NCI-H446 treated with DMSO at 0.1 percent for 48 hours (cell line): ENCODE results near the gene ARSK.

Source experiments
- DNase-seq: peaks from one replicate; lab custom pipeline; 2025; lab: John Stamatoyannopoulos, UW

ARSK gene, protein sequence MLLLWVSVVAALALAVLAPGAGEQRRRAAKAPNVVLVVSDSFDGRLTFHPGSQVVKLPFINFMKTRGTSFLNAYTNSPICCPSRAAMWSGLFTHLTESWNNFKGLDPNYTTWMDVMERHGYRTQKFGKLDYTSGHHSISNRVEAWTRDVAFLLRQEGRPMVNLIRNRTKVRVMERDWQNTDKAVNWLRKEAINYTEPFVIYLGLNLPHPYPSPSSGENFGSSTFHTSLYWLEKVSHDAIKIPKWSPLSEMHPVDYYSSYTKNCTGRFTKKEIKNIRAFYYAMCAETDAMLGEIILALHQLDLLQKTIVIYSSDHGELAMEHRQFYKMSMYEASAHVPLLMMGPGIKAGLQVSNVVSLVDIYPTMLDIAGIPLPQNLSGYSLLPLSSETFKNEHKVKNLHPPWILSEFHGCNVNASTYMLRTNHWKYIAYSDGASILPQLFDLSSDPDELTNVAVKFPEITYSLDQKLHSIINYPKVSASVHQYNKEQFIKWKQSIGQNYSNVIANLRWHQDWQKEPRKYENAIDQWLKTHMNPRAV

DNA sequence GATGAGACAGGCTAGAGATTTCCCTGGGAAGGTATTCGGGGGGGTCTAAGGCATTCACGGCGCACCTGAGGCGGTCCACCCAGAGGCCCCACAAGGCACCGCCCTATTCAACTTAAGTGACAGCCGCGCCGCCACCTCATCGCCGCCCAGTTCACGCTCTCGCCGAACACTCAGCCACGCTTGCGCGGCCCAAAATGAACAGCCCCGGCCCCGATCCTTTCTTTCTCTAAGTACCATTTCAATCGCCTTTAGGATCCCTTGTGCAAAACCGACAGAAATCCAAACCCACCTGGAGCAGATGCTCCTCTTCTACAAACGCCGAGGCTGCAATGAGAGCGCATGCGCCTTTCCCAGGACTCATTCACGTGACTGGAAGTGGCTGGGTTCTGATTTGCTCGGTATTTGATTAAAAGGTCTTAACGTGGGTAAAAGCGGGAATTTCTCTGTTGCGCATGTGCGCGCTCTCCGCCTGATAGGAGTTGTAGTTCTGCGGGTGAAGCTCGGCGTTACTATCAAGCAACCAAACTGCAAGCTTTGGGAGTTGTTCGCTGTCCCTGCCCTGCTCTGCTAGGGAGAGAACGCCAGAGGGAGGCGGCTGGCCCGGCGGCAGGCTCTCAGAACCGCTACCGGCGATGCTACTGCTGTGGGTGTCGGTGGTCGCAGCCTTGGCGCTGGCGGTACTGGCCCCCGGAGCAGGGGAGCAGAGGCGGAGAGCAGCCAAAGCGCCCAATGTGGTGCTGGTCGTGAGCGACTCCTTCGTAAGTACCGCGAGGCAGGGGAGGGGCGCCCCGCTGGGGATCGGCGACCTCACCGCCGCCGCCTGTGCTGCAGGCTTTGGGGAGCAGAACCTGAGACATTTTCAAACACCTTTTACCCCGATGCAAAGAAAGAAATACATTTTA is at the start of gene ARSK, which contains the start of gene SKIC3:
Gene ARSK (plus strand): TSS at position 455 of the 902 bp plus-strand sequence. CDS start 178 bp downstream, at position 633.
Gene SKIC3 (minus strand): TSS at position 331 of the 902 bp plus-strand sequence. CDS start 7,827 bp downstream, outside the sequence.
- DNase-seq: peak; percentile 96

DNA sequence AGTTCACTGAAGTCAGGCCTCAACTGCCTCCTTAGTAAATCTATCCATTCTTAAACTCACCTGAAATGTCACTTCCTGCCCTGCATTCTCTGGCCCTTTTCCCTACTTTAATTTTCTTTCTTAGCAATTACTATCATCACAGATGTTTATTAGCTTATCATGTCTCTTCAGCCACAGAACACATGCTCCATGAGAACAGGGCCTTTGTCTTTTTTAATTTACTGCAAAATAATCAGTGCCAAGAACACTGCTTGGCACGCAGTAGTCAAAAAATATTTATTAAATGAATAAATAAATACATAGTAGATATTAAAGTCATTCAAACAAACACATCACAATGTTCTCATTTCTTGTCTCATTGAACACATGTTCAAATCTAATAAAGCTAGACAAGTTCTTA is 46.4 kb upstream of the ARSK start:
- no peak for DNase-seq

DNA sequence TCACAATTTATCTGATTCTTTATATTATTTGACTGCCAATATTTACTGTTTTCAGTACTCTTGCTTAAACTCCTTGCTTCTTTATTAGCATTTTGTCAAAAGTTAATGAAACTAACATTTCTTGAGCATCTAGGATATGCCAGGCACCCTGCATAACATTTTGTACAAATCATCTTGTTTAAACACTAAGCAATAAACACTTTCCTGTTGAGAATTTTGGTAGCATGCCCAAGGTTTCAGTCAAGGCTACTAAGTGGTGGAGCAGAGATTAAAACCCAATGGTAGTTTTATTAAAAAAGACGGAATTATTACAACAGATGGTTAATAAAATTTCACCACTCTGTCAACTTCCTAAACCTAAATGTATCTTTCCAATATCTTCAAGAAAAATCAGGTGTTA is 43.3 kb upstream of the ARSK start:
- no peak for DNase-seq

DNA sequence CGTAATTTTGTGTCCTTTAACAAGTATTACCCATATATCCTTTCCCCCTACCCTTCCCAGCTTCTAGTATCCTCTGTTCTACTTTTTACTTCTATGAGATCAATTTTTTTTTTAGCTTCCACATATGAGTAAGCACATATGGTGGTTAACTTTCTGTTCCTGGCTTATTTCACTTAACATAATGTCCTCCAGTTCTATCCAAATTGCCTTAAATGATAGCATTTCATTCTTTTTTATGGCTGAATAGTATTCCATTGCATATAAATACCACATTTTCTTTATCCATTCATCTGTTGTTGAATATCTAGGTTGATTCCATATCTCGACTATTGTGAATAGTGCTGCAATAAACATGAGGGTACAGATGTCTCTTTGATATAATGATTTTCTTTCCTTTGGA is 36.5 kb upstream of the ARSK start:
- no peak for DNase-seq

DNA sequence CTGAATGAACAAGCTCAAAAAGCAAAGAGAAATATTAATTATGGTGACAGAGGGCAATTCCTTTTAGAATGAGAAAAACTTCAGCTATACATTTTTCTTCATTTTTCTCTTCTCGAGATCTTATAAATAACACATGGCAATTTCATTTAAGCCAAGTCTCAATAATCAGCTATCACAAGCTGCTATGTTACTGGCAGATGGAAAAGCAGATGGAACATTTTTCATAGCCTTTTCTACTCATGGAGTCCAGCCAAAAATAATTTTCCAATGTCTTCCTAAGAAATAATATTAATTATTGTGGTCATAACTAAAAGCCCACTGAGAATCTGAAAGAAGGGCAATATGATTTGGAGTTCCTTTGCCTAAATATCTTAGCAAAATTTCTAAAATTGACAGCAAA is 35.8 kb upstream of the ARSK start:
- DNase-seq: peak; percentile 83

DNA sequence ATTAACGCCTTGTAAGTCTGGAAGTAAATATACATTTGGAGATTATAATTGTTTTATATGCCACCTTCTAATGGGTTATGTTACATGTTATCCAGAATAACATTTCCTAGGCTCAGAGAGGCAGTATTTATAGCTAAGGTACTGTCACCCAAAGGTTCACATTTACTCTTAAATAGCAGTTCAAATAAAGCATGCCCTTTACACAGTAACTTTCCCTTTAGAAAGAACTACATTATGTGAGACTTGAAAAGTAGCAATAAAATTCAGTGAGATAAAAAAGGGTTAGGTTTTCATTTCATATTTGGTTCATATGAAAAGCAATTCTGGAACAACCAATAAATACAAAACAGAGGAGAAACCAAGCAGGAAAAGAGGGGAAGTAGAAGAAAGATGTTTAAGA is 35.2 kb upstream of the ARSK start:
- DNase-seq: no peak

DNA sequence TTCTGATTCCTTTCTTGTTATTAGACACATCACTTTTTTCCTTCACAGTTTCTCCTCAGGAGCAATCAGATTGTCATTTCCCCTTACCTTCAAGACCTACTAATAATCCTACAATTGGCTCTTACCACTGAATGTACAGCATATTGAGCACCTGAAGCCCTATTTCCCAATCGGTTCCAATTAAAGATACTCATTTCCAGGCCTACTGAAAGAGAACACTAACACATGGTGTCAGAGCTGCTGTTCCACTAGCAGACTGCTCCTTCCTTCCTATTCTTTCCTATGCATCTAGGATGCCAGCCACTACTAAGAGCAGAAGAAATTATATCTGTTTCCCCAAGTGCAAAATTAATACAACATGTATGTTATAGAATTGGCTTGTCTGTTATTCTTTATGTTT is 34.7 kb upstream of the ARSK start:
- no peak for DNase-seq

DNA sequence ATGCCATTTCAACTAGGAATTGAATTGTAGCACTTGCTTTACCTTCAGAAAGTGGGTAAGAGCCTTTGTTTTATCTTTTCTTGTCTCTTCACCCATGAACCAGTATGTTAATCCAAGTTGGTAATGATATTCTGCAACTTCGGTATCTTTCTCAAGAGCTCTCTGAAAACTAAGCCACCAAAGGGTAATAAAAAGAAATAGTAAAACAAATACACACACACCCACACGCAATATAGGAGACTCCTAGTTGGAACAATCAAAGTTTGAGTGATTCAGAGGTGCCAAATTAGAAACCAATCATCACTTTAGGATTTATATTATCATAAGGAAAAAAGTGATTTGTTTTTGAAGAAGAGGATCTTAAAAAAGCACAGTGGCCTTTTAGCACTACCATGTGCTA is 30.5 kb upstream of the ARSK start:
- DNase-seq: no peak

DNA sequence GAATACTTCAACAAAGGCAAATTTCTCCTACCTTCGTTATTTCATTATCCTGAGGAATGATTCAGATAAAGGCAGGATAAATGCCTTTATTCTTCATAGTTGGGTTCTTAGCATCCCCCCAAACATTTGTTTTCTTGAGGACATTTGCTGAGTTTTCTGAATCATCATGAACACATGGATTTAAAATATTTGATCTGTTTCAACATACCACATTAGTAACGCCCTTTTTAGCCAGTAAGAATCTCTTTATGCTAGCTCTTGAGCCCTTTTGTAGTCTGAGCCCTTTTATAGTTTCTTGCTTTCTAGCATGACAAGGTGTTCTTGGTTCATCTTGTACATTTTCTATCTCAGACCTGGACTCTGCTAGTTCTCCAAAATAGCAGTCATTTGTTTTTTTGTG is 28.0 kb upstream of the ARSK start:
- no peak for DNase-seq

DNA sequence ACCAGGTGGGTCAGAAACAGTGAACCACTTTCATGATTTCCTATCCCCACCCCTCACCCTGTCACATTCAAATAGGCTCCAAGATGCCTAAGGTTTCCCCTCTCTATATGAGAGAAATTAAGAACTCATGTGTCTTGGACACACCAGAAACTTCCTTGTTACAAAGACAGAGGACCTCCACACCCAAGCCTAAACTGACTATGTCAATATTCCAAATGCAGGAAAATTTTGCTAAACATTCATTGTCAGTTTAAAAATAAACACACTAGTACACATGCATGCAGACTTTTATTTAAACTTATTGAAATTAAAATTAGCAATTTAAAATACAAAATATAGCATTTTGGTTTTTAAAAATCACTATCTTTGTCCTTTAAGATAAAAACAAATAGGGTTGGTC is 26.3 kb upstream of the ARSK start:
- no peak for DNase-seq

DNA sequence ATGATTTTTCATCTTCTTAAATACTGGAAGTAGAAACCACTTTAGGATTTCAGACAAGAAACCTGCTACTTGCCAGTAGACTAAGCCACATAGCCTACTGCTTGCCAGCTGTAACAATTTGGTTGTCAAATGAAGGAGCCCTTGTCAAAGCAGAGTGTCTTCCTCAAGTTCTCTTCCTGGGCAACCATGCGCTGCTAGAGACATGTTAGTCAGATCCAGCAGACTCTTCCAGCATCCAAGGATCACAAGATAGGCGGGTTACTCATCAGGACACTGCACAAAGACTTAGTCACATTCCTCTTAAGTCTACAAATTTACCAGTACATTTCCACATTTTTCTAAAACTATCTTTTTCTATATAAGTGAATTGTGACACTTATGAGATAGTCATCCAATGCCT is 24.5 kb upstream of the ARSK start:
- no peak for DNase-seq

DNA sequence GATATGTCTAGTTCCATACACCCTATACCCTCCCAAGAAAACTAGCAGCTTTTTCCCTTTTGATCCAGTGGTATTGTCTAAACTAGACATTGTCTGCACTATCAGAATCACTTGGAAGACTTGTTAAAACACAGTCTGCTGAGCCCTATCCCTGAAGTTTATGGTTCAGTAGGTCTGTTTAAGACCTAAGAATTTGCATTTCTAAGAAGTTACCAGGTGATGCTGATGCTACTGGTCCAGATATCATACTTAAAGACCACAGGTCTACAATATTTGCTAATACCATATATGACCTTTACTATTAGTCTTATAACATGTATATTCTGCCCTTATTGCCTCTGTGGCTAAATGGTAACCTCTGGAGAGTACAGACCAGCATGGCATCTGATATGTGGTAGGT is 23.4 kb upstream of the ARSK start:
- no peak for DNase-seq

DNA sequence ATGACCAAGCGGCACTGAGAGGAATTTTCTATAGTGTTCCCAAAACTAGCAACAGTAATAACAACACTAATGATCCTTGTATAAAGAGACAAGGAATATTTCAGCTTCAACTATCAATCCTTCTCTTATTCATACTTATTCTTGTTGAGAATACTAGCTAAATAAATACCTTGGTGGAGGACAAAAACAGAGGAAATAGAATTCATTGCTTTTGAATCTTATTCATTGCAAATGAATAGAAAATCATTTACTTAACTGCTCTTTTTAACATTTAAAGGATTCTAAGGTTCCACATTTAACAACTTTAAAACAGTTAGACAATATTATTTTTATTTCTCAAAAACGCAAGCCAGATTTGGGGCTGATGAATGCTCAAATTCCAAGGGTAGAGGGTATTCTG is 22.5 kb upstream of the ARSK start:
- DNase-seq: no peak

DNA sequence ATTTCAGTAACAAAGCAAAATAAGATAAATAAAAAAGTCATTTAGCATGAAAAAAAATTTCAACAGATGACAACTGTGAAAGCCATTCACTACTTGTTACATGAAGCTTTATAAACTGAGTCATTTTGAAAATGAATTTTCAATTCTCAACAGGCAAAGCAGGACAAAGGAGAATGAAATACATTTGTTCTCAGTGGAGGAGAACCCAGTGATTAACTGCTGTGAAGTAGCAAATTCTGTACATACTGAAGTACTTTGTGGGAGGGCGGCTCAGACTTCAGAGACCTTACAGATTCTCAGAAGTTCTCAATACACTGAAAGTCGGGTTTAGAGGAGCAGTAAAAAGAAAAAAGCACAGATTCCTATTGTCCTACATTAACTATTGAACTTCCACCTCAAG is 21.8 kb upstream of the ARSK start:
- no peak for DNase-seq

DNA sequence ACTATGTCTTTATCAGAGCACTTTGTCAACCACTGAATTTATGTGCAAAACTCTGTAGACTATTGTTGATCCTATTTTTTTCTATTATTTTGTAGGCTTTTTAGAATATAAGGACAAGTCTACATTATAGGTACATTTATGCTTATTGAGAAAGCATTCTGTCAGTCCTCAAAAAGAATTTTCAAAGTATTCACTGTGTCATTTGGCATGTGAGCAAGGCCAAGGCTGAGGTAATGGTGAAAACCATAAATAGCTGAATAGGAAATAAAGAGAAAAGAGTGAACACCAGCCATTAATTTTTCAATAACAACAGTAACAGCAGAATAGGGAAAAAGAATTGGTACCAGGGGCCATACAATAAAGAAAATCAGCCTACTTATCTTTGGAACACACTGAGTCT is 21.1 kb upstream of the ARSK start:
- no peak for DNase-seq

DNA sequence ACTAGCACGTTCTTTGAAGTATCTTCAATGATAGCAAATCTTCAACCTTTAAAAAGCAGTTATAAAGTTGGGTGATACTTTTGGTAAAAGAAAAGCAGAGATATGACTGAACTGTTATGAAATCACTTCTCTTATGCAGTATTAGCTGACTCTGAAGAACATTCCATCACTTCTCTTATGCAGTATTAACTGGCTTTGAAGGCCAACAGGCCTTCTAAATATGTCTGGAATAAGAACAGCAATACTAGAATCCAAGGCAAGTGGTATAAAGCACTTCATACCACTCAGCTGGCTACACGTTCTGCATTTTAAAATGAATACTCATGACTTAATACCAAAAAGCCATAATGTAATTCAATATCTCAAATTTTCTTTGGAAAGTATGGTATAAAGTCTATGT is 17.4 kb upstream of the ARSK start:
- no peak for DNase-seq

DNA sequence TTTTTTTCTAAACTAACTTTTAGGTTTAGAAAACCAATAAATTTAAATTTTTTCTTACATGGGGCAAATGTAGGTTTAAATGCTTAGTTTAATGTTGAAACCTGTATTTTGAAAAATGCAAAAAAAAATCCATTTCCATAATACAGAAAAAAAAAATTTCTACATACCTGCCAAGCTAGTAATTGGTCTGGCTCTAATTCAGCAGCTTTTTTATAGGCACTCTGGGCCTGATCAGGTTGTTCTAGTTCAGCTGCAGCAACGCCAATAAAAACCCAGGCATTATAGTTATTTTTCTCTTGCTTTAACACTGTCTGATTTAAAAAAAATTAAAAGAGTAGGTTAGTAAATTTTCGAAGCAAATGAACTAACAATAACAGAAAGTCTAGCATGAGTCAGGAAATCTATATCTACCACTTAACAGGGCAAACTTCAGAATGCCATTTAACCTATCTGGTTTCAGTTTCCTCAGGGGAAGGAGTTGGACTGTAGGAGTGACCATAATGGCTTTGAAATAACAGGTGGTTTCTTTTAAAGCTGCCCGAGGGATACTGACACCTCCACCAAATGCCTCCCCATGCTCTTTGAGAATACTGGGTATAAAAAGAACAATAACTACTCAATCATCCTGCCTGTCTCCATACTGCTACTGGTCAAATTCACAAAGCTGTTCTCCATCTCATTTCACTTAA is 11.7 kb upstream of the ARSK start:
- no peak for DNase-seq

DNA sequence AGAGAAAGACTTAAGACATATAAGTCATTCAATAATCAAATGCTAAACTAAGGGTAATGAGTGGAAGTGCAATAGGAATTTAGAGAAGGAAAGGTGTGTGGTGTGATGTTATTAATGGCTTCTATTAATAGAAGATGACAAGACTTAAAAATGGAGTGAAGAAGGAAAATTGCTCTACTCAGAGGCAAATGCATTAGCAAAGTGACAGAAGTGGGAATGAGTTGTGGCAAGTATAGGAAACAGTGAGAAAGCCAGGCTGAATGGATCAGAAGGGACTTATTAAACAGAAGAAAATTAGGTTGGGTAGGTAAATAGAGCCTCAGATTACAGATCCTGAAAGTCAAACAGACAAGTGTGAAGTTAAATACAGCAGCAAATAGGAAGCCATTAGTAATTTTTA is 5.9 kb upstream of the ARSK start:
- DNase-seq: no peak

DNA sequence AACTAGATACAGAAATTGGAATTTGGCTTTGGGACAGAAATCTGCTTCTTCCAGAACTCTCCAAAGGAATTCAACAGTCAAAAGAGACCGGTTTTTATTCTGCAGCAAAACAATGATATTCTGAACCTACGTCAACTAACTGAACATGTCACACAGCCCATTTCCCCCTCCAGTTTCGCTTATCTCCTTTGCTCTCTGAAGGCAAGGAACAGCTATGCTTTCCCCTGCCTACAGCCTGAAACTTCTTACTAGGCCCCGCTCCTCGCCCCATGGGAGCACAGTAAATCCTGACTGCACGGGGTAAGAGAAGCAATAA is 612 bp upstream of the ARSK start:
- no peak for DNase-seq

DNA sequence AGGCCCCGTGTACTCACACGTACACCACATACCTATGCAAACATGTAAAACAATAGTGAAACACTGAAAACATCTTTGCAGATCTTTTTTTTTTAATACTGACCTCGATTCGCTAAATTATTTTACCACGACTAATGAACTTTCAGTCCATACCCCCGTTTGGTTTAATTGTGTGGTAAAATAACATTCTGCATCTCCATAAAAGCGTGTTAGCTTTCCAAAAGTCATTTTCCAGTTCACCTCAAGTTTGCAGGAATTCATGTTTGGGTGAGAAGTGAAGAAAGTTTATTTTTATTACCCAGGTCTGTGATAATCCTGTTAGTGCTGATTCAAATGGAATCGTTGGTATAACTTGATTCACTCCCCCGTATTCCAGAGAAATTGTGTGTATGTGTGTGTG is 652 bp downstream of the ARSK start:
- DNase-seq: no peak

DNA sequence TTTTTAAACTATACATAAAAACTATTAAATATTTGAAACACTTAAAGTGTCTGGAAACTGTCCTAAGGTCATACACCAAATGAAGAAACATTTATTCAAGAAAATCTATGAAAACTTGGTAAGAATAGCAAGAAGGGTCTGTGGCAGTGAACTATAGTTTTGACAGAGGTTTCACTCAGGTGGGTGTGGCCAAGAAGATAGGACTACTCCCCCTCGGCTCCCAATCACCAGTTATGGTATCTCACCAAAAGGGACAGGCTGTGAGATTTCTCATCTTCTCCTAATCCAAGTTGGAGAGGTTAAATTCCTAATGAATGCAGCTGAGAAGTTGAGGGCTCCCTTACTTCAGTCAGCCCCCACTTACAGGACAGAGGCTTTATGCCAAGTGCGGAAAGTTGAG is 2.9 kb downstream of the ARSK start:
- no peak for DNase-seq

DNA sequence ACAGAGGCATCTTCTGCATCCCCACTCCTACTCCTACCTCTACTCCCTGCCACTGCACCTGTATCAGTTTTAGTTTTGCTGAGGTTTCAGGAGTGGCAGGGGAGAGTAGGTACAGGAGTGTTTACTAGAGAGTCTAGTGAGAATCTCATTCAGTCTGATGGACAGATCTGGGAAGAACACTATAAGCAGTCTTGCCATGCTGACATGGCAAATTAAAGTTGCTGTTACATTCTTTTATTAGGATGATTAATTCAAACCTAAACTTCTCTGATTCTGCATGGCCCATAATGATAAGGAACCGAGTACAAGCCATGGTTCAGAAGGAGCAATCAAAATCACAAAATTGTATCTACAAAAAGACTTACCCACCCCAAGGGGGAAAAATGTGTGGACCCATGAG is 7.4 kb downstream of the ARSK start:
- DNase-seq: no peak

DNA sequence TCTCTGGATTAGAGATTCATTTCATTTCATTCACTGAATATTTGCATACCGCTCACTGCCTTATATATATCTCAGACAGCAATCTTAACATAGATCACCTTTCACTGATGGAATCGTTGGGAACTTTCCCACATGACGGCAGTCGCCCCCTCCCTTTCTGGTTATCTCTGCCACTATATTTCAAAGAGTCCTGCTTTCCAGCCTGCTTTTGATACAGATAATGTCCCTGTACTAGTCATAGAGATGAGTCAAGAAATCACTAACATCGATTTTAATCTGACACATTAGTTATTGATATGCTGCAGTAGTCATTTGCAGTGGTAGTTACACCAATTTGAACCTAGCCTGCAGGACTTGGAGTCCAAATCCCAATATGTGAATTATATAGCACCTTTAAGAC is 8.5 kb downstream of the ARSK start:
- no peak for DNase-seq
